ENCODE data around the gene TBC1D5.

- TF ChIP-seq ZNF8 (CRISPR knock-in tag; IDR thresholded peaks at IDR 0.05) (no peak), TCF4 (CRISPR knock-in tag; IDR thresholded peaks at IDR 0.05; ENCODE audit: borderline replicate concordance) (no peak), RARB (CRISPR knock-in tag; IDR thresholded peaks at IDR 0.05) (no peak), TSHZ2 (CRISPR knock-in tag; IDR thresholded peaks at IDR 0.05) (no peak), PPARA (CRISPR knock-in tag; IDR thresholded peaks at IDR 0.05; ENCODE audit: borderline replicate concordance) (no peak), ESRRG (CRISPR knock-in tag; IDR thresholded peaks at IDR 0.05) (no peak), SNAI2 (CRISPR knock-in tag; IDR thresholded peaks at IDR 0.05) (no peak)
Measured at GRCh38 chr3:17642474-17642873, 100.0 kb downstream of the TBC1D5 start.

All from SK-N-SH treated with all-trans-retinoic acid at 6 μM for 48 hours (cell line).